Cardiac septum (tissue), 1 donor: Measurements from ENCODE around the gene ZNF277. TPM values are rescaled to one million over a fixed set of nuclear protein-coding genes. Genes with fewer than 3 reads are reported as not detected.

Experiments
- DNase-seq: peaks from one replicate; pipeline ENCODE4 v3.0.0-alpha.2; 2020; ENCODE audit warnings: low spot score
- intact Hi-C: fragments of 100-400 bp; cut with DNase I; formaldehyde crosslinking; loops from one replicate; pipeline ENCODE4 v1.14.0; 2022
- total RNA-seq: library from RNA; stranded (reverse); fragmentation: NEBNext Ultra II Directional; extraction: Animal tissue kit (Norgen Biotek cat#: 25700); gene quantifications from one replicate; pipeline ENCODE4 v1.2.1, GENCODE V29; 2021
- donor health status: DM: no; HTN: no; CAD: no.

ZNF277 gene
- total RNA-seq, 1 donor from 2014 or later = 16.3 TPM

DNA sequence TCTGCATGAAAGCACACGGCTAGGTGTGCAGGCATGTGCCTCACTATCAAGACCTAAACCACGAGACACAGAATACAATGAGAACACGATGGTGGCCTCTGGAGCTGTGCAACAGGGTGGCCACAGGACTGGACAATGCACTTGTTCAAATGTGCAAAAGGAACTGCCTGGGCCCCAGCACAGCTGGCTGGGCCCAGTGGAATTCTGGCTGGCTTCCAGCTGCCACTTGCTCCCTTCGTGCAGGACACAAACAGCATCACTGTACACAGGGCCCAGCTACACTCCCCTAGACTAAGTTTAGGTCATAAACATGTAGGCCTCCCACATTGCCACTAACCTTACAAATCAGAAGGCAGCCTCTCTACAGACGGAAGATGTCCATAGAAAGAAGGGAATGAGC, 23.7 kb upstream of the ZNF277 start:
- DNase-seq = no peak
- intact Hi-C loops = no loop called here

DNA sequence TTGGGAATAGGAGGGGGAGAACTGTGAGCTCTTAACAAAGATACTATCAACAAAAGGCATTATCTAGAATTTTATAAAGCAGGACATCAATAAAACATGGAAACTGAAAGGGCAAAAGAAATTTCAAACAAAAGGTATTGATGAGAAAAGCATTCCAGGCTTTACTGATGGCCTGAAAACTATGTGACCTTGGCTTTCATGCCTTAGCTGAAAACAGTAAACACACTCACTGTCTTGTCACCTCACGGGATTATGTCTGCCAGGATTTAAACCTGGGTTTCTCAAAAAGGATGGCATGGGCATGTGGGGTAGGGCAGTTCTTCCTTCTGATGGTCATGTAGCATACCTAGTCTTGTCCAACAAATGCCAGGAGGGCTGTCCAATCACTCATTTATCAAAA, 23.2 kb upstream of the ZNF277 start:
- intact Hi-C loops = no loop called here
- no peak for DNase-seq

DNA sequence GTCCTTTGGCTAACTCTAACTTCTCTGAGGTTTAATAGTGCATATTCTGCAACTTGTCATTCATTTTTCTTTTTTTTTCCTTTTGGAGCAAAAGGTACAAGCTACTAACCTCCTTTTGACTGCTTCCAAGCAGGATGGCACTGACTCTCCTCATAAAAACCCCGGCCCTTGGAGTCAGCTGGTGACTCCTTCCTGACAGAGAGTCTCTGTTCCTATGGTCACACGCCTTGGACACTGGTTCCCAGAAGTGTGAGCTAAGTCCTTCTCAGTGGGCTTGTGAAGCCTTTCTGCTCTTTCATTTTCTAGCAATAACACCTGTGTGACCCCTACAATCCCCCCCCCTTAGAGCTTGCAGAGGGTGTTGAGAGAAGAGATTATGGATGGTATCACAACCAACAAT, 22.0 kb upstream of the ZNF277 start:
- DNase-seq = no peak
- intact Hi-C loops = no loop called here

DNA sequence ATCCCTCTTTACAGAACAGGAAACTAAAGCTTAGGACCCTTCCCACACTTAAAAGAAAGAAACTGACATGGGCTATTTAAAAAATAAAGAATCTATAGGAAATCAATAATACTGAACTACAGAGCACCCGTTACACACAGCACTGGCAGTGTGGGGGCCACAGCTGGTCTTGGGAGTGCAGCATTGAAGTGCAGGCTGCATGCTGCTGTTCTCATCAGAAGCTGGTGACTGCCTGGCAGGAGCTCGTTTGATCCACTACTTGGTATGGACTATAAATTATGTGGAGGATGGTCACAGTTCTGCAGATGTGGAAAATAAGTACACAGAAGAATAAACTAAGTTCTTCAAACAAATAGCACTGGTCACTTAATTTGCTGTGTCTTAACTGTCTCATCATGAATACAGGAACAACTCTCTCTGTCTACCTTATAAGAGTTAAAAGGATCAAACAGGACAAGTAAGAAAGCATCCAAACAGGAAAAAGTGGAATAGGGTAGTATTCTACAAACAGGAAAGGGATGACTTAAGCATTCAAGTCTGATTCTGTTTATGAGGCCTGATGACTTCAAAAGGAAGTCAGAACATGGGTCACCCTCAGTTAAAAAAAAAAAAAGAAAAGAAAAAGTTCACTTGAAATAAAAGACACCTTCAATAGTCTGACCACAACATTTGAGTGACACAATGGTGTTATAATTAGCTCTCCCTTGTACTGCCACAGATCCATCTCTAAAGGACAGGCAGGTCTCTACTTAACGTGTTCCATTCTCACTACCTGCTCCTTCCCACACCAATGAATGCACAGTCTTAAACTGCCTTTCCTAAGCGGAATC, 21.3 kb upstream of the ZNF277 start:
- no peak for DNase-seq
- intact Hi-C loops = no loop called here

DNA sequence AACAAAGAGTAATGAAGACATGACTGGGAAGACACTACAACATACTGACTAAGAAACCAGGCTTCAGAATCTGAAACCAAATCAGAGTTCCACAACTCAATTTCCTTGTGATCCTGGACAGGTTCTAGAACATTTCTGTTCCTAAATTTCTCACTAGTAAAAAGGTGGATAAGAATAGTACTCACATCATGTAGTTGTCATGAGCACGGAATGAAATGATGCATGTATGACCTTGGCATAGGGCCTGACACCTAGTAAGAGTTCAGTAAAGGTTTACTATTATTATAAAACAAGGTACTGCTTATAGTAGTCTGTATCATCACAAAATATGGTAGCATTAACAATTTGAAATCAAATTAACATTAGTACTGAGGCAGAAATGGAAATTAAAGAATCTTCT, 20.2 kb upstream of the ZNF277 start:
- intact Hi-C loops = no loop called here
- DNase-seq = no peak

DNA sequence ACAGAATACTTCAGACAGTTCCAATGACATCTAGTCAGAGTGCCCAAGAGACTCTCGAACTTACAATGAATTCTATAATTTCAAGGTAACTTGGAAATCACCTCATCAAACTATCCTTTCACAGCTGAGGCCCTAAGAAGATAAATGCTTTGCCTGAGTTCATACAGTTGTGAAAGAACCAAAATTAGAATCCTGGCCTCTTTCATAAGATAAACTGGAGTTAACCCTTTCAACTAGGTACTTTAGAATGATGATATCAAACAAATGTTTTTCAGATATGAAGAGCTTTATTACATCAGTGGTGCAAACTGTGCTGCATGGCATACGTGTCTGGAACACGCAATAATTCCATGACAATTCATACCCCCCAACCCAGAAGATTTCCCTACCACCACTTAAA, 18.2 kb upstream of the ZNF277 start:
- no peak for DNase-seq
- intact Hi-C loops = no loop called here

DNA sequence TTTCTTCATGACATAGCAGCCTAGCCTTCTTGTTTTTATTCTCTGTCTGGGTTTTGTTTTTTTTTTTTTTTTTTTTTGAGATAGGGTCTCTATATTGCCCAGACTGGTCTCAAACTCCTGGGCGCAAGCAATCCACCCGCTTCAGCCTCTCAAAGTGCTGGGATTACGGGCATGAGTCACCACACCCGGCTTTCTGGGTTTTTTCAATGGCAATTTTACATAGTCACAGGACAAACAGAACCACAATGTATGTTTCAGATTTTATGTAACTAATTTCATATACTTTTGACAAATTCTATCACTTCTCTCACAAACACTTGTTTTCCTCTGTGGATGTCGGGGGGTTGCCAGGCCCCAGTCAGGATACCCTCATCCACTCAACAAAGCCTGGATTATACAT, 16.8 kb upstream of the ZNF277 start:
- intact Hi-C loops = no loop called here
- DNase-seq = no peak

DNA sequence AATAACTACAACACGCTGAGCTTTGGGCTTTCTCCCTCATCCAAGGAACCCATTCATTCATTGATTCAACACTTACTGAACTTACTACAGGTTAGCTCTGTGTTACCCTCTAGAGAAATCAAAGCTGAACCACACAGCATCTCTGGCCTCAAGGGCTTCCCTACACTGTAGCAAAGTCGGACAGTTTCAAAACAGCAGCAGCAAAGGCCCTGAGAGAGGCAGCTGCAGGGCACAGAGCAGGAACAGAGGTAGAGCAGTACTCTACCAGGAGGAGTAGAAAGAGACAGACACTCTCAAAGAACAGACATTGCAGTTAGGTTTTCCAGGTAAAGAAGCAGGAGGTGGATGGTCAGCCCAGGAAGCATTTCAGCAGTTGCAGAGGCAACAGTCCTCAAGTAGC, 16.4 kb upstream of the ZNF277 start:
- intact Hi-C loops = no loop called here
- no peak for DNase-seq

DNA sequence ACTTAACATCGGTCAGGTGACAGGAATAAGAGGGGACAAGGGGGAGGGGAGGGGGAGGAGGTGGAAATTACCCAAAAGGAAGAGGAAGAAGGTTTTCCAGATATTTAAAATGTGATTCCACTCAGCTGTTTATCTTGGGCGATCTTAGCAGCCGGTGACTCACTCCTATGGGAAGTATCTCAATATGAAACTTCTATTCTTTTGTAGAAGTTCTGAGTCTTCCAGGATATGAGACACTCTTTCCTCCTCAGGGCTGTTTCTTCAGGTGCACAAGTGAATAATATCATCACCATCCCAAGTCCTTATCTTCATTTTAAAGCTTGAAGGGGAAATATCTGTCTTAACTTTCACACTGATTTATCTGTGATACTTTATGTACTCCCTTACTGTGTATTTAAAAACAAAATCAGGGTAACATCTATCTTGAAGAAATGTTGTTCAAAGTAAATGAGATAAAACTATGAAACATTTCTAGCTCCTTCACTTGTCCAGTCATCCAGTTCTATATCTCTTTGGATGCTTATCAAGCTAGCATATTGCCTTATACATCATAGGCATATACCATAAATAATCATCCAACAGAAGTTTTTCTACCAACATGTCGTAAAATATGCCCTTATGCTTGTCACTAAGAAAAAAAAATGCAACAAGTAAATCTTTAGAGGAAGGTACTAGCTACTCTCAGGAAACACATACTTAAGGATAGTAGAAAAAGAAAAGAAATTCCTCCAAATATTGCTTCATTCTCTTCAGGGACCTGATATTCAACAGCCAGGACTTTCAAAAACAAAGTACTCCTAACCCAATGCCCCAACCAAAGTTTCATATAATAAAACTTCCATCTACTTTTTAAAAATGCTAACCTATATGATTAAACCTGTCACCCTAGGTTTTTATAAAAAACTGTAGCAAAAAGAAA, 14.0 kb upstream of the ZNF277 start:
- intact Hi-C loops = no loop called here
- no peak for DNase-seq

DNA sequence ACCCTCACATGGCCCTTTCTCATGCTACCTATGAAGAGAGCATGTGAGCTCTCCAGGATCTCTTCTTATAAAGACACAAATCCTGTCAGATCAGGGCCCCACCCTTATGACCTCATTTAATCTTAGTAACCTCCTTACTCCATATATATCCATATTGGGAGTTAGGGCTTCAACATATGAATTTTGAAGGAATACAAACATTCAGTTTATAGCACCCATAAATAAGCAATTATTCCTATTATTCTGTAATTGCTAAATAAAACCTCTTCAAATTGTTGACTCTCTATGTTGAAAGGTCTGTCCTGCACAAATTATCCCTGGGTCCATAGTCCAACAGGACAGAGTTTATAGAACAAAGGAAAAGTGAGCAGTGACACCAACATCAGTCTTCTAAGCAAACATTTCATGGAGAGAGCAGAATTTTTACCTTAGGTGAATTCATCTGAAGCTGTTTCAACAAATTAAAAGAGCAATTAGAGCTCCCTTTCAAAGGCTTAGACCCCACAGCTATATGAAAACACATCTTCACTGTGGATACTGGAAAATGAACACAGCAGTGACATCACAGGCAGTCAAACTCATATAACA, 12.5 kb upstream of the ZNF277 start:
- intact Hi-C loops = no loop called here
- no peak for DNase-seq

DNA sequence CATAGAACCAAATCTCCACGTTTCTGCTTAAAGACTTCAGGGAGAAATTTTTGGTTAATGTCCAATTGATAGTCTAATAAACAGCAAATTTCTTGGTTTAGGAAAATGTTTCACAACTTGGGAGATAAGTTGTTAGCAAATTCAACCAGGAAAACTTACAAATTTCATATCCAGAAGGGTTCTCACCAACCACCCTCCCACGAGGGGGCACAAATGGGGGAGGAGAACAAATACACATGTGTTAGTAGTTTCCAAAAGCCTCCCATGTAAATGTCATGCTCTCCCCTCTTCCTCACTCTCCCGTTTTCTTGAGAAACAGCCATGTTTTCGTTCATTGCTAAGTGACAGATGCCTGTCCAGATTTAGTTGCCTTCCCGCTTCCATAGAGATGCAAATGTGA, 10.8 kb upstream of the ZNF277 start:
- intact Hi-C loops = no loop called here
- no peak for DNase-seq

DNA sequence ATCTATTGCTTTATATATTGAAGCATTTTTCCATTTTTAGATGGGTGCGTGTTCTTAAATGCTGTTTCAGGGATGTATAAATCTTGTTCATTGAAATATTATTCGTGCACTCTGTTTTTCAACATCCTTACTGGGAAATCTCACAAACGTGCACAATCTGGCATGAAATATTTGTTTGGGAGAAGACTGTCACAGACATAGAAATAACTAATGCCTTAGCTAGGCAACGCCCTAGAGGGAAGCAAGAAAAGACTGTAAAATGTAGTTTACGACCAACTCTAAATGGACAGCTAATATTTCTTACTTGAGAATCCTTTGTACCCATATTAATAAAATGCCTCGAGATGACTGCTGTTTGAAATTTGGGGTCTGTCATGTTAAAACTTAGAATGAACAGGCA, 9.2 kb upstream of the ZNF277 start:
- intact Hi-C loops = no loop called here
- DNase-seq = no peak

DNA sequence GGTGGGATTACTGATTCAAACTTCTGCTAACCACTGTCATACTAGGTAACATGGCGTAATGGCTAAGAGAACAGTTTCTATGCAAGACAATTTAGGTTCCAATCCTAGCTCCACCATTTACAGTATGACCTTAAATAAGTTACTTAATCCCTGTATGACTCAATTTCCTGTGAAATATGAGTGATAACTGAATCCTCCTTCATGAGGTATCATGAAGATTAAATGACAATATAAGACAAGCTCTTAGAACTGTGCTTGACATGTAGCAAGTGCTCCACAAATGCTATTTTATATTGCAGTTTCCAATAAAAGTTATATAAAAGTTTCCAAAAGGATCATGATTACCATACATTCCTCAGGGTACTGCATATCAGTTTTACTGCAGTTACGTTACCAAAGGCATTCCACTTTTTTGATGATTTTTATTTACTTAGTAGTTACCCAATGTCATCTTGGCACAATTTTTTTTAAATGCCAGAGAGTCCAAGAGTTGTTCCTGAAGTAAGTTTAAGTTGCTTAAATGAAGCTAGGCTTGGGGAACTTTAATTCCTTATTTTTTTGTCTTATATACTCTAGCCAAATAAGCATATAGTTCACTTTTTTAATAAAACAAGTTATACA, 7.3 kb upstream of the ZNF277 start:
- intact Hi-C loops = no loop called here
- no peak for DNase-seq

DNA sequence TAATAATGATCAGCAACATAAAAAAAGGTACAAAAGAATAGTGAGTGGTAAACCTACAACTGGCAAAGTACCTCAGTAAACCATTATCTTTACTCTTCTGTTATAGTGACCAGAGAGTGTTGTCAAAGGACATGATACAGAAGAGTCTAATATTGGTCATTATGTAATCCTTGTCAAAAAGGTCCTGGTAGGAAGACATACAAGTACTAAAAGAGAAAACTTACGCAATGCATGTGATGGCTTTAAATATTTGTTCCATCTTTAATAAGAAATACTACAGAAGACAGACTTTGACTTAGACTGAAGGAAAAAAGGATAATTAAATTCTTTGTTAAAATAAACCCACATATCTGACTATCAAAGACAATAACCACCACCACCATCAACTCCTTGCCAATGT, 6.8 kb upstream of the ZNF277 start:
- intact Hi-C loops = loop anchor here (10.0 kb wide), 3 partner anchors 185 to 295 kb away; no protein-coding TSS in a partner anchor
- no peak for DNase-seq

DNA sequence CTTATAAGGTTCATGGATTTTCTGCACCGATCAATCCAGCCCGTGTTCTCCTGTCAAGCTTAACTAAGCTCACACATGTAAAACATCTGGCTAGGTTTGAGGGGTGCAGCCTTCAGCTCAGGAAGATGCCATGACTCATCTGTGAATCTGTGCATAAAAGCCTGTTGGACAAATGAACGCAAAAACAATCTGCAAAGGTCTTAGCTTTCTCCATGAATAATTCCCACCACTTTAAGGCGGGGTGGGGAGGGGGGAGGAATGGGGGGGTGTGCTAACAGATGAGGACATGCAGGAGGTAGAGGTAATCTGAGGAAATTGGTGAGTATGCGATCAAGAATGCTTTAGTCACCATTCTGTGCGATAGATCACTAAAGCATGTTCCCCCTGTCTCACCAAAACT, 5.1 kb upstream of the ZNF277 start:
- no peak for DNase-seq
- intact Hi-C loops = loop anchor here (10.0 kb wide), 3 partner anchors 183 to 293 kb away; no protein-coding TSS in a partner anchor

DNA sequence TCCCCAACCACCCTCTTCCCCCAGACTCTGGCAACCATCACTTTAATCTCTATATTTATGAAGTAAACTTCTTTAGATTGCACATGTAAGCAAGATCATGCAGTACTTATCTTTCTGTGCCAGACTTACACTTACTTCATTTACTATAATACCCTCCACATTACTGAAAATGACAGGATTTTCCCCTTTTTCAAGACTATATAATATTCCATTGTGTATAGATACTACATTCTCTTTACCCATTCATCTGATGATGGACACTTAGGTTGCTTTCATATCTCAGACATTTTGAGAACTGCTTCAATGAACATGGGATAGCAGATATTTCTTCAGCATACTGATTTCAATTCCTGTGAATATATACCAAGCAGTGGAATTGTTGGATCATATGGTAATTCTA, 4.7 kb upstream of the ZNF277 start:
- intact Hi-C loops = loop anchor here (10.0 kb wide), 3 partner anchors 183 to 293 kb away; no protein-coding TSS in a partner anchor
- no peak for DNase-seq

DNA sequence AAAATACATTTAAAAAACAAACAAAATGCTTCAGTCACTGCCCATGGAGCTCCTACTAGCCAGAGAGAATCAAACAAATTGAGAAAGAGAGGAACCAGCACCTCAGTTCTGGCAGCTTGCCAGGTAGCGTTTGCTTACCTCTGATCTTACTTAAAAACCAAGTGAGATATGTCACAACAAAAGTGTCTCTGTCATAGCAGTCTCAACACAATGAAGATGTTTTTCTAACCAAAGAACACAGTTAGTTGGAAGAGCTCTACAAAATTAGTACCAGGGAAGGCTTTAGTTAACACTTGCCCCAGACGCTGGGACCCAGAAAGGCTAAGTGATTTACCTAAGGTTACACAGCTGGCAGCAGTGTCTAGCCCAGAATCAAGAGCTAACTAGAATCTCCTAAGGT, 3.7 kb upstream of the ZNF277 start:
- DNase-seq = no peak
- intact Hi-C loops = loop anchor here (10.0 kb wide), 3 partner anchors 182 to 292 kb away; no protein-coding TSS in a partner anchor

DNA sequence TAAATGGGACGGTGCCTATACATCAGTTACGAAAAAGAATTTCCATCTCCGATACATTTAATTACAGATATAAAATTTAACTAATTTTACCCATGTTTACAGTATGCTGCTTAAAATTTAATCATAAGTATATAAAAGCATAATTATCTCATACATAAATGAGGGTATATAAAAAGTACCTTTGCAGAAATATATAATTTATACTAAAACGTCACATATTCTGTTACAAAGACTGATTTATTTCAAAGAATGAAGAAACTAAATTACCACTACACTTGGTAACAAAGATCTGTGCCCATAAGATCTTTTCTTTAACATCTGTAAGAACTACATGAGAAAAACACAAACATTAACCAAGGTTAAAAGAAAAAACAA, 3.1 kb upstream of the ZNF277 start:
- DNase-seq = no peak
- intact Hi-C loops = loop anchor here (10.0 kb wide), 3 partner anchors 181 to 291 kb away; no protein-coding TSS in a partner anchor

DNA sequence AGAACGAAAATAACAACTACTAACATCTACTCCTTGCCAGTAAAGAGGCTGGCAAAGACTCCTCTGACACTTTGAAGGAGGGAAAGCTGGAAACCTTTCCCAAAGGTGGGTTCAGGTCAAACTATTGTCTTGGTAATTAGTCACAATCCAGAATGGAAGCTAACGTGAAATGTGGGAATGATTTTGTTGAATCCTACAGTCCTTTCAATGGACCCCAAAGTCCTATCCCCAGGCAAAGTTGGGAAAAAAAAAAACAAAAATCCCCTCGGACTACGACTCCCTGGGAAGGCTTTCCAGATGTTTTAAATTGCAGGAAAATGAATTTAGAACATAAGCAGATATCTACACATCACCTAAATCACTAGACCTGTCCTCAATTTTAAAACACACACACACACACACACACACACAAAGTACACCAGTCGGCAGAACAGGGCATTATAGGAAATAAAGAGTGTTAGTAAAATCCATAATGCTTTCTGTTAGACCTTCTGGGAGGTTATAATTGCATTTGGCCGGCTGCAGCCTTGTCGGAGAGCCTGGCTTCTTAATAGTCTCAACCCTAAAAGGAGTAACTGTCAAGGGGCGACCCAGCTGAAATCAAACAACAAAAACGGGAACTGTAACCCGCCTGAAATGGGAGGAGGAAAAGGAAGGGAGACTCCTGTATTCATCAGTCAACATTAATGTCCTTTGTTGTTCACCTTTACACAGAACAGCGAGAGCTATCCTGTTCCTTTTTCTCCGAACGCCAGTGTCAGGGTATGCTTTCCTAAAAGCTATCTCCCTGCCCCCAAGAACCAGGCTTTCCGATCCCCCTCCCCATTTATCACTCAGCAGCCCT, 1.8 kb upstream of the ZNF277 start:
- no peak for DNase-seq
- intact Hi-C loops = loop anchor here (10.0 kb wide), 3 partner anchors 180 to 290 kb away; no protein-coding TSS in a partner anchor
